GM10847 (cell line): Measurements from ENCODE around the gene LRP1-AS.

Experiments used
- POLR2A ChIP-seq: IDR thresholded peaks from 2 replicates; pipeline ENCODE4 v1.6.1; 2011; ENCODE audit not compliant: insufficient read length; ENCODE audit errors: extremely low read depth

Gene LRP1-AS

DNA sequence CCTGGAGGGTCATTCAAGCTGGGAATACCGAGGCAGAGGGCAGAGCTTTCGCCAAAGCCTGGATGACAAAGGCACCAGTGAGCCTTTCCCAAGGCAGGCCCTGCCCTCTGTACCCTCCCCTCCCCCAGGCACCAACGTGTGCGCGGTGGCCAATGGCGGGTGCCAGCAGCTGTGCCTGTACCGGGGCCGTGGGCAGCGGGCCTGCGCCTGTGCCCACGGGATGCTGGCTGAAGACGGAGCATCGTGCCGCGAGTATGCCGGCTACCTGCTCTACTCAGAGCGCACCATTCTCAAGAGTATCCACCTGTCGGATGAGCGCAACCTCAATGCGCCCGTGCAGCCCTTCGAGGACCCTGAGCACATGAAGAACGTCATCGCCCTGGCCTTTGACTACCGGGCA, 38.0 kb upstream of the LRP1-AS start:
- no peak for TF ChIP-seq POLR2A

- no peak for TF ChIP-seq POLR2A
Observed at GRCh38 chr12:57183939-57184725, 36.7 kb upstream of the LRP1-AS start.

DNA sequence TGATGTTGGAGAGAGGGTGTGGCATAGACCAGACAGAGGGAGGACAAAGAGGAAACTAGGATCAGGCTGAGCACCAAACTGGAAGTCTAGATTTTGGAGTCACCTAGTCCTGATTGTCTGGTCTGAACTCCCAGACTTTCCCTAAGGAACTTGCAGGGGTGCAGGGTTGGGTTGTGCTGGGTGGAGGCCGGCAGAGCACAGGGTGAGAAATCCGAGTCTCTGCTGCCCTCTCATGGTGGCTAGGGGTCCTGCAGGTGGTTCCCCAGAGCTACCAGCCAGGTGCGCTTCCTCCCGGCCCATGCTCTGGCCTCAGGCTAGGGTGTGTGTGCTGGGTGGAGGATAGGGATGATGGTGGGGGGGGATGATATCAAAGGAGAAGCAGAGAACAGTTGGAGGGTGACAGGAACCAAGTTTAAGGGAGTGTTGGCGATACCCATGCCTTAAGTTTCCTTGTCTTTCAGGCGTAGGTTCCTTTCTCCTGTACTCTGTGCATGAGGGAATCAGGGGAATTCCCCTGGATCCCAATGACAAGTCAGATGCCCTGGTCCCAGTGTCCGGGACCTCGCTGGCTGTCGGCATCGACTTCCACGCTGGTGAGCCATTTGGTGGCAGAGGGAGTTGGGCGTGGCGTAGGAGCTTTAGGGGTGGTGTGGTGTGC, 35.6 kb upstream of the LRP1-AS start:
- no peak for TF ChIP-seq POLR2A

DNA sequence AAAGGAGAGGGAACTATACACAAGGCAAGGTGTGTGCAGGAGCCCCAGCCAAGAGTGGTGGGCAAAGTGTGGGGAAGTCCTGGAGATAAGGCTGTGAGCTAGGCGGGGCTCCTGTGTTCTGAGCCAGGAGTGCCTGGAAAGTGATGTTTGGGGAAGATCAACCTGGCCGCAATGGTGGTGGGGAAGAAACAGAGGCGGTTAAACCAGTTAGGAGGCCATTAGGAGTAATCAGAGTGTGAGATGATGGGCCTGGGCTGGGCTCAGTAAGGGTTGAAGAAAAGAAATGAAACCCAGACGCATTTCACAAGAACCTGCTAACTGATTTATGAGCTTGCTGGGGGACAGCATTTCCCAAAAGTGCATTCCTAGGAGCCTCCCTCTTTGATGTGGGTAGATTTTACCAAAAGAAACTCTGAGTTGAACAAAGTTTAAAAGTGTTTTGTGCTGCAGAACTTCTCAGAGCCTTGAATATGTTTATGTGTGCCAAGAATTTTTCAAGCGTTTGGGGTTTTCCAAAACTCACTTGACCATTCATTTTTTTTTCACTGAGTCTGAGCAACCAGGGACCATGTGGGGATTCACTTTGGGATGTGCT, 34.2 kb upstream of the LRP1-AS start:
- TF ChIP-seq POLR2A = no peak

DNA sequence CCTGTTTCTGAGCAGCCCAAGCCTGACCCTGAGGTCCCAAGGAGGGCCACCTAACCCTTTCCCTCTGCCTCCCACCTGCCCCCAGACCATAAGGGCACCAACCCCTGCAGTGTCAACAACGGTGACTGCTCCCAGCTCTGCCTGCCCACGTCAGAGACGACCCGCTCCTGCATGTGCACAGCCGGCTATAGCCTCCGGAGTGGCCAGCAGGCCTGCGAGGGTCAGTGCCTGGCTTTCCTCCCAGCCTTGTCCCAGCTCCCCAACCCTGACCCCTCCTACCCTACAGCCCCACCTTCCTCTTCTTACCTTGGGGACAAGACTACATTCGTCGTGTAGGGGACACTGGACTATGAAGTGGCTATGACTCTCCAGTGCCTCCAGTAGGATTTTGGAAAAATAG, 33.7 kb upstream of the LRP1-AS start:
- TF ChIP-seq POLR2A = no peak

GRCh38 chr12:57180321-57180989, 33.0 kb upstream of the LRP1-AS start:
- no peak for TF ChIP-seq POLR2A

- TF ChIP-seq POLR2A = no peak
Observed at GRCh38 chr12:57179331-57180086, 32.1 kb upstream of the LRP1-AS start.

DNA sequence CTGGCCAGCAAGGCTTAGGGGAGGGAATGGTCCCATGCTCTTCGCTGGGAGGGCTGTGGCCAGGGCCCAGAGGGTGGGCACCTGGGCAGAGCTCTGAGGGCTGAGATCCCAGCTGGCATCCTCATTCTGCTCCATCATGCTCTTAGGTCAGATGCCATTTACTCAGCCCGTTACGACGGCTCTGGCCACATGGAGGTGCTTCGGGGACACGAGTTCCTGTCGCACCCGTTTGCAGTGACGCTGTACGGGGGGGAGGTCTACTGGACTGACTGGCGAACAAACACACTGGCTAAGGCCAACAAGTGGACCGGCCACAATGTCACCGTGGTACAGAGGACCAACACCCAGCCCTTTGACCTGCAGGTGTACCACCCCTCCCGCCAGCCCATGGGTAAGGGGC, 30.8 kb upstream of the LRP1-AS start:
- TF ChIP-seq POLR2A = no peak

GRCh38 chr12:57177354-57177753, 29.9 kb upstream of the LRP1-AS start:
- no peak for TF ChIP-seq POLR2A

- no peak for TF ChIP-seq POLR2A
Observed at GRCh38 chr12:57176846-57177245, 29.4 kb upstream of the LRP1-AS start.

GRCh38 chr12:57176139-57176477, 28.7 kb upstream of the LRP1-AS start:
- no peak for TF ChIP-seq POLR2A

DNA sequence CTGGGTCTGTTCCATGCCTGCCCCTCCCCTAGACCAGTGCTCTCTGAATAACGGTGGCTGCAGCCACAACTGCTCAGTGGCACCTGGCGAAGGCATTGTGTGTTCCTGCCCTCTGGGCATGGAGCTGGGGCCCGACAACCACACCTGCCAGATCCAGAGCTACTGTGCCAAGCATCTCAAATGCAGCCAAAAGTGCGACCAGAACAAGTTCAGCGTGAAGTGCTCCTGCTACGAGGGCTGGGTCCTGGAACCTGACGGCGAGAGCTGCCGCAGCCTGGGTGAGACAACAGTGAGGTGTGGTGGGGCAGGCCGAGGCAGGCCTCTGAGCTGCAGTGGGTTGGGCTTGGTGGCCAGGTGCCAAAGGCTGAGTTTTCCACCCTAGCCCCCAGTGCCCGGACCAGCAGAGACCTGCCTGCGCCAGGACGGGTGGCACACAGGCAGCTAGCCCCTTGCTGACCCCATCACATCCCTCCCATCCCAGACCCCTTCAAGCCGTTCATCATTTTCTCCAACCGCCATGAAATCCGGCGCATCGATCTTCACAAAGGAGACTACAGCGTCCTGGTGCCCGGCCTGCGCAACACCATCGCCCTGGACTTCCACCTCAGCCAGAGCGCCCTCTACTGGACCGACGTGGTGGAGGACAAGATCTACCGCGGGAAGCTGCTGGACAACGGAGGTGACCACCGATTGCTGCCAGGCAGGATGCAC, 28.2 kb upstream of the LRP1-AS start:
- no peak for TF ChIP-seq POLR2A

DNA sequence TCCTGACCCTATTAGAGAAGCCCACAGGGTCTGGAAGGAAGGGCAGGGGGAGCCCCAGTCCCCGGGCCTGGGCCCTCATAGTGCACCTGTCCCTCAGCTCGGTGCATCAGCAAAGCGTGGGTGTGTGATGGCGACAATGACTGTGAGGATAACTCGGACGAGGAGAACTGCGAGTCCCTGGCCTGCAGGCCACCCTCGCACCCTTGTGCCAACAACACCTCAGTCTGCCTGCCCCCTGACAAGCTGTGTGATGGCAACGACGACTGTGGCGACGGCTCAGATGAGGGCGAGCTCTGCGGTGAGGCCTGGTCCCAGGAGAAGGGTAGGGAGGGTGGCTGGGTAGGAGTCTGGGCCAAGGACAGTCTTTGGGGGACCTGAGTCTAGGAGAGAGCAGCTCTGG, 26.3 kb upstream of the LRP1-AS start:
- TF ChIP-seq POLR2A = no peak

- TF ChIP-seq POLR2A = no peak
Observed at GRCh38 chr12:57173089-57173488, 25.7 kb upstream of the LRP1-AS start.

GRCh38 chr12:57171668-57172067, 24.2 kb upstream of the LRP1-AS start:
- TF ChIP-seq POLR2A = no peak

GRCh38 chr12:57170927-57171326, 23.5 kb upstream of the LRP1-AS start:
- TF ChIP-seq POLR2A = no peak
